ENCODE data around the gene DDN. TPM values are rescaled to one million over a fixed set of nuclear protein-coding genes. Genes with fewer than 3 reads are reported as not detected.

The DDN gene
- total RNA-seq, 1 donor from 2014 or later: 0.44 TPM

DNA sequence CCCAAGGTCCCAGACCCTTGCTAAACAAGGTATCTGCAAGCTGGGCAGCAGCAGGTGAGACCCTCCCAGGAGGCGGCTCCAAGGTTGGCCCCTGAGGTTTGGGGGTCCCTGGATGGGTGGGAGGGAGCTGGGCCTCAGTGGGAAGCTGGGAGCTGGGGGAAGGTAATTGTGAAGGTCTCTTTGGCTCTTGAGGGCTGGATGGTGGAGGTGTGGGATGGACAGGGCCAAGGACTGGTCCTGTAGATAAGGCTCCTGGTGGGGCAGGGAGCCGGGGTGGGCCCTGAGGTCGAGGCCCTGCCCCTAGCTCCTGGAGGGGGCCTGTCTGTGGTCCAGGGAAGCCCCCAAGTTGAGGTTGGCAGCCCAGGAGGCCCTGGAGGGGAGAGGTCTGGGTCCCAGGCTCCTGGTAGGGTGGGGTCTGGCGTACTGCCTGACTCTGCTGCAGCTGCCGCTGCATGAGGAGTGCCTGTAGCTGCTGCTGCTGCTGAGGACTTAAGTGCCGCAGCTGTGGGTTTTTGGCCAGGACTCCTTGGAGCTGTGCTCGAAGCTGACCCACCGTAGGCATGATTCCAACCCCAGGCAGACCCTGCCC, 32.5 kb upstream of the DDN start:
- ATAC-seq (ENCODE audit: low read depth) (no peak), DNase-seq (no peak)
- H3K4me3 Mint-ChIP-seq: no peak overlapping the region
- H3K27ac Mint-ChIP-seq: no peak overlapping the region
- H3K9me3 Mint-ChIP-seq: no peaks in the 10 kb centered on the region
- no peaks in the 10 kb centered on the region for H3K27me3 Mint-ChIP-seq
- ChIA-PET CTCF (interaction anchor here (0.6 kb wide), 1 partner anchor 289 kb away, joined by 3 read pairs; no protein-coding TSS in a partner anchor), POLR2A (no interaction called here)
- H3K36me3 Mint-ChIP-seq (ENCODE audit: low read depth): peaks cover 81% of the 10 kb centered on the region
- intact Hi-C loops (cut with micrococcal nuclease): no loop called here
- H3K4me1 Mint-ChIP-seq: no peaks in the 10 kb centered on the region
- no peak for TF ChIP-seq CTCF (IDR thresholded peaks at IDR 0.05)

- POLR2A ChIA-PET: interaction anchor here (1.0 kb wide), 1 partner anchor 100 kb away, joined by 3 read pairs; the partner anchor contains the start of gene TUBA1B
- CTCF ChIA-PET: interaction anchor here (0.6 kb wide), 1 partner anchor 290 kb away, joined by 3 read pairs; no protein-coding TSS in a partner anchor
- H3K36me3 Mint-ChIP-seq (ENCODE audit: low read depth): peaks cover 84% of the 10 kb centered on the region
- no peaks in the 10 kb centered on the region for H3K4me1 Mint-ChIP-seq
- DNase-seq (no peak), ATAC-seq (ENCODE audit: low read depth) (no peak)
- H3K4me3 Mint-ChIP-seq: no peak overlapping the region
- no peak overlapping the region for H3K27ac Mint-ChIP-seq
- H3K9me3 Mint-ChIP-seq: no peaks in the 10 kb centered on the region
- H3K27me3 Mint-ChIP-seq: no peaks in the 10 kb centered on the region
- no peak for TF ChIP-seq CTCF (IDR thresholded peaks at IDR 0.05)
- intact Hi-C loops (cut with micrococcal nuclease): no loop called here
Observed at GRCh38 chr12:49030714-49031572, 31.8 kb upstream of the DDN start.

GRCh38 chr12:49030119-49030518, 30.9 kb upstream of the DDN start:
- Mint-ChIP-seq H3K4me1 (no peaks in the 10 kb centered on the region), H3K36me3 (ENCODE audit: low read depth) (peaks cover 85% of the 10 kb centered on the region), H3K27me3 (no peaks in the 10 kb centered on the region), H3K4me3 (no peak overlapping the region), H3K27ac (peak overlapping the region; percentile 21), H3K9me3 (no peaks in the 10 kb centered on the region)
- DNase-seq (no peak), ATAC-seq (ENCODE audit: low read depth) (no peak)
- intact Hi-C loops (cut with micrococcal nuclease): no loop called here
- POLR2A ChIA-PET: interaction anchor here (1.0 kb wide), 1 partner anchor 101 kb away, joined by 3 read pairs; the partner anchor contains the start of gene TUBA1B
- CTCF ChIA-PET: interaction anchor here (1.0 to 1.4 kb wide), 2 partner anchors 13 to 34 kb away, joined by 3 to 4 read pairs; no protein-coding TSS in a partner anchor
- TF ChIP-seq CTCF (IDR thresholded peaks at IDR 0.05): no peak

GRCh38 chr12:49028666-49029275, 29.6 kb upstream of the DDN start:
- Mint-ChIP-seq H3K27me3 (no peaks in the 10 kb centered on the region), H3K9me3 (no peaks in the 10 kb centered on the region), H3K4me1 (no peaks in the 10 kb centered on the region), H3K4me3 (no peak overlapping the region), H3K27ac (no peak overlapping the region), H3K36me3 (ENCODE audit: low read depth) (peaks cover 81% of the 10 kb centered on the region)
- DNase-seq (no peak), ATAC-seq (ENCODE audit: low read depth) (no peak)
- ChIA-PET POLR2A (no interaction called here), CTCF (interaction anchor here (0.6 to 1.4 kb wide), 2 partner anchors 14 to 23 kb away, joined by 3 to 4 read pairs; no protein-coding TSS in a partner anchor)
- no peak for TF ChIP-seq CTCF (IDR thresholded peaks at IDR 0.05)
- intact Hi-C loops (cut with micrococcal nuclease): no loop called here

Measured in activated B cell treated with CpG ODN at 0.5 μM for 24 hours (primary cell).